Measurements from ENCODE around the gene ALX1. TPM values are rescaled to one million over a fixed set of nuclear protein-coding genes. Genes with fewer than 3 reads are reported as not detected.
A peak's percentile ranks its signal among the peaks of the same experiment; 100 is the strongest.
"Not testable (repeated sequence)": the region's sequence is repeated elsewhere in the genome, so short reads cannot be mapped to it uniquely, and the experiment has no call there.

The ALX1 gene
- total RNA-seq, 6 experiments from 2014 or later: not detected

GRCh38 chr12:85301051-85301450 is 21.0 kb downstream of the ALX1 start:
- TF ChIP-seq CTCF (IDR thresholded peaks at IDR 0.05): no peak
- H3K36me3 Mint-ChIP-seq (ENCODE audit: low read depth): no peaks in the 10 kb centered on the region
- H3K4me3 Mint-ChIP-seq: no peak overlapping the region
- H3K4me1 Mint-ChIP-seq (ENCODE audit: low read depth): no peaks in the 10 kb centered on the region
- no peaks in the 10 kb centered on the region for H3K9me3 Mint-ChIP-seq
- DNase-seq: no peak
- no peak overlapping the region for H3K27ac Mint-ChIP-seq
- H3K27me3 Mint-ChIP-seq (ENCODE audit: insufficient read depth): no peaks in the 10 kb centered on the region; the same call in 1 of the 2 replicates

GRCh38 chr12:85308374-85308773 is 28.4 kb downstream of the ALX1 start:
- Mint-ChIP-seq H3K4me1 (ENCODE audit: low read depth) (no peaks in the 10 kb centered on the region), H3K4me3 (no peak overlapping the region), H3K27me3 (ENCODE audit: insufficient read depth) (no peaks in the 10 kb centered on the region), H3K27ac (no peak overlapping the region), H3K9me3 (no peaks in the 10 kb centered on the region), H3K36me3 (ENCODE audit: low read depth) (no peaks in the 10 kb centered on the region)
- TF ChIP-seq CTCF (IDR thresholded peaks at IDR 0.05): no peak
- DNase-seq: no peak

GRCh38 chr12:85309125-85309566 is 29.1 kb downstream of the ALX1 start:
- no peak for DNase-seq
- no peak for TF ChIP-seq CTCF (IDR thresholded peaks at IDR 0.05)
- no peaks in the 10 kb centered on the region for H3K9me3 Mint-ChIP-seq
- no peak overlapping the region for H3K4me3 Mint-ChIP-seq
- H3K27ac Mint-ChIP-seq: no peak overlapping the region
- H3K27me3 Mint-ChIP-seq (ENCODE audit: insufficient read depth): no peaks in the 10 kb centered on the region
- no peaks in the 10 kb centered on the region for H3K4me1 Mint-ChIP-seq (ENCODE audit: low read depth)
- no peaks in the 10 kb centered on the region for H3K36me3 Mint-ChIP-seq (ENCODE audit: low read depth)

- no peaks in the 10 kb centered on the region for H3K36me3 Mint-ChIP-seq (ENCODE audit: low read depth)
- no peaks in the 10 kb centered on the region for H3K27me3 Mint-ChIP-seq (ENCODE audit: insufficient read depth)
- H3K4me1 Mint-ChIP-seq (ENCODE audit: low read depth): no peaks in the 10 kb centered on the region
- DNase-seq: no peak
- no peak overlapping the region for H3K4me3 Mint-ChIP-seq
- no peak for TF ChIP-seq CTCF (IDR thresholded peaks at IDR 0.05)
- H3K27ac Mint-ChIP-seq: no peak overlapping the region
- no peaks in the 10 kb centered on the region for H3K9me3 Mint-ChIP-seq
Observed at GRCh38 chr12:85310025-85310424, 30.0 kb downstream of the ALX1 start.

GRCh38 chr12:85310456-85311076 is 30.5 kb downstream of the ALX1 start:
- H3K36me3 Mint-ChIP-seq (ENCODE audit: low read depth): no peaks in the 10 kb centered on the region
- peak; percentile 77 for TF ChIP-seq CTCF (IDR thresholded peaks at IDR 0.05)
- DNase-seq: no peak
- H3K4me3 Mint-ChIP-seq: no peak overlapping the region
- no peak overlapping the region for H3K27ac Mint-ChIP-seq
- no peaks in the 10 kb centered on the region for H3K9me3 Mint-ChIP-seq
- no peaks in the 10 kb centered on the region for H3K4me1 Mint-ChIP-seq (ENCODE audit: low read depth)
- no peaks in the 10 kb centered on the region for H3K27me3 Mint-ChIP-seq (ENCODE audit: insufficient read depth)

GRCh38 chr12:85317866-85318636 is 38.0 kb downstream of the ALX1 start:
- not testable (repeated sequence) for H3K36me3 Mint-ChIP-seq (ENCODE audit: low read depth); H3K4me3 Mint-ChIP-seq; DNase-seq; H3K27ac Mint-ChIP-seq; H3K4me1 Mint-ChIP-seq (ENCODE audit: low read depth); H3K27me3 Mint-ChIP-seq (ENCODE audit: insufficient read depth)
- peaks cover 14% of the 10 kb centered on the region; the same call in 1 of the 2 replicates for H3K9me3 Mint-ChIP-seq

All from HFFc6 (cell line).